Heart right ventricle (tissue), 16 donors: ENCODE measurements around the gene FOXG1. TPM values are rescaled to one million over a fixed set of nuclear protein-coding genes. Genes with fewer than 3 reads are reported as not detected.

Source experiments
- ATAC-seq, 8 donors: fragments of 200-7000 bp; cut with Tn5 transposase; one replicate each; pipeline ENCODE4 v1.9.1; 2020; ENCODE audit warnings: mild to moderate bottlenecking in 8 of 8, moderate library complexity in 8 of 8, moderate number of reproducible peaks in 1 of 8
- DNase-seq, 2 donors: peaks; one replicate each; pipeline ENCODE4 v3.0.0-alpha.2; 2020
- H3K27ac ChIP-seq, 10 donors: fragments of 200-600 bp; sonication (generic) in 2 of 10; one replicate each; pipeline versions ENCODE4 v1.5.0 to v1.8.0; 2020 to 2022; ENCODE audit warnings: mild to moderate bottlenecking in 3 of 10
- H3K27me3 ChIP-seq, 7 donors: fragments of 200-600 bp; one replicate each; pipeline ENCODE4 v1.8.0; 2021 to 2022; ENCODE audit warnings: mild to moderate bottlenecking in 2 of 7
- H3K36me3 ChIP-seq, 9 donors: fragments of 200-600 bp; sonication (generic) in 1 of 9; one replicate each; pipeline versions ENCODE4 v1.5.0 to v1.8.0; 2020 to 2022; ENCODE audit warnings: mild to moderate bottlenecking in 2 of 9
- H3K4me1 ChIP-seq, 9 donors: fragments of 200-600 bp; sonication (generic) in 1 of 9; one replicate each; pipeline versions ENCODE4 v1.5.0 to v1.8.0; 2020 to 2022; ENCODE audit warnings: mild to moderate bottlenecking in 4 of 9
- H3K4me3 ChIP-seq, 10 donors: fragments of 200-600 bp; sonication (generic) in 2 of 10; one replicate each; pipeline versions ENCODE4 v1.5.0 to v1.8.0; 2020 to 2022; ENCODE audit warnings: mild to moderate bottlenecking in 7 of 10, moderate library complexity in 2 of 10
- H3K9me3 ChIP-seq, 11 donors: fragments of 200-600 bp in 10 of 11; sonication (generic) in 2 of 11; one replicate each; pipeline versions ENCODE4 v1.5.0 to v1.8.0; 2013 to 2022; ENCODE audit warnings: mild to moderate bottlenecking in 2 of 11, control low read depth in 1 of 11, moderate library complexity in 1 of 11
- WGBS, 2 donors: extraction: QIAGEN DNeasy Blood & Tissue Kit; methylation state at CpG; one replicate each; pipeline ENCODE4 v1.1.7; 2013; ENCODE audit warnings: inconsistent platforms in 1 of 2; 5-methylcytosine and 5-hydroxymethylcytosine counted together
- intact Hi-C, 10 donors: fragments of 100-400 bp; cut with DNase I; formaldehyde crosslinking; loops; one replicate each; pipeline versions ENCODE4 v1.11.1 to v1.14.2; 2022
- polyA plus RNA-seq, 2 donors: library from polyadenylated mRNA; stranded (reverse); fragments of 200-250 nt; gene quantifications; one replicate each; pipeline ENCODE4 v1.2.3, GENCODE V29; 2013
- total RNA-seq, 10 donors: library from RNA; stranded (reverse); fragmentation: NEBNext Ultra II Directional in 3 of 10; extraction: Animal tissue kit (Norgen Biotek cat#: 25700) in 3 of 10; gene quantifications; one replicate each; pipeline versions ENCODE4 v1.2.1 to v1.2.4, GENCODE V29; 2021 to 2023
- TF ChIP-seq, protein P1 (sequence below), 9 donors: fragments of 200-600 bp; sonication (generic) in 2 of 9; IDR thresholded peaks; one replicate each; pipeline versions ENCODE4 v1.5.0 to v1.8.0; 2021 to 2022; ENCODE audit warnings: antibody characterized with exemption in 9 of 9, mild to moderate bottlenecking in 5 of 9, moderate library complexity in 1 of 9
- donor health status: Arrhythmogenic right ventricular cardiomyopathy.
- donor health status: ischemic (EF 13 %, LVEDD 7.1; RV severe dilation, severe dysfunction).
- donor health status: healthy with polysubstance abuse.
- donor health status: DM: no; HTN: yes; CAD: no.
- donor health status: DM: no; HTN: no; CAD: no.
- donor health status: ischemic (EF 25% LVEDD 6.9; RV normal size, moderate dysfunction).
- donor health status: ischemic (EF 25% LVEDD 5.7; RV mildly dilated, moderate dysfunction).
- donor health status: healthy.
- donor health status: DM: yes; HTN: yes; CAD: no.
- donor health status: Ischemic cardiomyopathy.
- donor health status: ischemic (EF 35%, LVEDD 5.7; RV mildly dilated, moderate dysfunction).
- donor health status: nonischemic (EF 11% LVEDD 7.7; RV severe dilation, severe dysfunction).
- donor health status: DM: yes; HTN: yes; CAD: no.
- donor health status: PGD.
- donor health status: ischemic (EF 29% LVEDD 5.4; RV normal size, mild dysfunction).
- donor health status: nonischemic (EF 23%, LVEDD 6.1; RV moderate dilation, normal function).

The FOXG1 gene
- total and polyA plus RNA-seq, 12 donors: not detected

DNA sequence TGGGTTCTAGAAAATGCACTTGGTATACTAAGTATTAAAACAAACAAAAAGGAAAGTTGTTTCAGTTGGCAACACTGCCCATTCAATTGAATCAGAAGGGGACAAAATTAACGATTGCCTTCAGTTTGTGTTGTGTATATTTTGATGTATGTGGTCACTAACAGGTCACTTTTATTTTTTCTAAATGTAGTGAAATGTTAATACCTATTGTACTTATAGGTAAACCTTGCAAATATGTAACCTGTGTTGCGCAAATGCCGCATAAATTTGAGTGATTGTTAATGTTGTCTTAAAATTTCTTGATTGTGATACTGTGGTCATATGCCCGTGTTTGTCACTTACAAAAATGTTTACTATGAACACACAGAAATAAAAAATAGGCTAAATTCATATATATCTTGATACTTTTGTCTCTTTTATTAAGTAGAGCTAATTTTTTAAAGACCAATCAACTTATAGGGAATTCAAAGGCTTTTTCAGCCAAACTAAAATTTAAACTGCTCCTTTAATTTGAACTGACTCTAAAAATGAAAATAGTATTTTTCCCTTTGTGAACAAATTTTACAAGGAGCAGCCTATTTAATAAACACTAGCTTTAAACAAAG, 2.8 kb downstream of the FOXG1 start:
- WGBS, 2 donors: 24 to 27% methylated on average over 4 of the region's 4 CpGs
- Histone ChIP-seq H3K4me3 (no peak overlapping the region), H3K27ac (no peak overlapping the region), H3K9me3 (peaks cover 0 to 7% (median 0%) of the 10 kb centered on the region in 11 donors), H3K36me3 (no peaks in the 10 kb centered on the region), H3K4me1 (peaks cover 0 to 18% (median 12%) of the 10 kb centered on the region in 9 donors), H3K27me3 (peaks cover 14 to 97% (median 94%) of the 10 kb centered on the region in 7 donors)
- TF ChIP-seq, protein P1, sequence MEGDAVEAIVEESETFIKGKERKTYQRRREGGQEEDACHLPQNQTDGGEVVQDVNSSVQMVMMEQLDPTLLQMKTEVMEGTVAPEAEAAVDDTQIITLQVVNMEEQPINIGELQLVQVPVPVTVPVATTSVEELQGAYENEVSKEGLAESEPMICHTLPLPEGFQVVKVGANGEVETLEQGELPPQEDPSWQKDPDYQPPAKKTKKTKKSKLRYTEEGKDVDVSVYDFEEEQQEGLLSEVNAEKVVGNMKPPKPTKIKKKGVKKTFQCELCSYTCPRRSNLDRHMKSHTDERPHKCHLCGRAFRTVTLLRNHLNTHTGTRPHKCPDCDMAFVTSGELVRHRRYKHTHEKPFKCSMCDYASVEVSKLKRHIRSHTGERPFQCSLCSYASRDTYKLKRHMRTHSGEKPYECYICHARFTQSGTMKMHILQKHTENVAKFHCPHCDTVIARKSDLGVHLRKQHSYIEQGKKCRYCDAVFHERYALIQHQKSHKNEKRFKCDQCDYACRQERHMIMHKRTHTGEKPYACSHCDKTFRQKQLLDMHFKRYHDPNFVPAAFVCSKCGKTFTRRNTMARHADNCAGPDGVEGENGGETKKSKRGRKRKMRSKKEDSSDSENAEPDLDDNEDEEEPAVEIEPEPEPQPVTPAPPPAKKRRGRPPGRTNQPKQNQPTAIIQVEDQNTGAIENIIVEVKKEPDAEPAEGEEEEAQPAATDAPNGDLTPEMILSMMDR (IDR thresholded peaks at IDR 0.05): no peak
- DNase-seq (no peak), ATAC-seq (no peak)
- intact Hi-C loops: no loop called here

DNA sequence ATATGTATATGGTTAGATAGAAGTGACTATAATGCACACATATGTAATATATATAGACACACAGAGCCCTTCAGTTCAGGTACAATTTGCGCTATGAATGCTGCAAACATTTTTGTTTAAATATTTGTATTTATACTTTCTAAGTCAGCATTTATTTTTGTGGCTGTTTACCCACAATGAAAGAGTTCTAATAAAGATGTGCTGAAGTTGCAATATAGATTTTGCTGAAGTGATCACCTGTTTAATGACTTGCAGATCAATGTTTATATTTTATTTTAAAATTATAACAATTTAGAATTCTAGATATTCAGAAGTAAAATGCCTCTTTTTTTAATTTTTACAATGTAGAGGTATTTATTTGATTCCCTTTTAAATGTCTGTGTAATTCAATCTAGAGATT, 3.5 kb downstream of the FOXG1 start:
- 29 to 38% methylated on average over 1 of the region's 1 CpG for WGBS, 2 donors
- peaks cover 17 to 97% (median 94%) of the 10 kb centered on the region in 7 donors for H3K27me3 ChIP-seq
- peaks cover 0 to 18% (median 12%) of the 10 kb centered on the region in 9 donors for H3K4me1 ChIP-seq
- H3K9me3 ChIP-seq: peaks cover 0 to 7% (median 0%) of the 10 kb centered on the region in 11 donors
- TF ChIP-seq, protein P1 (IDR thresholded peaks at IDR 0.05): no peak
- no peak overlapping the region for H3K27ac ChIP-seq
- no peak overlapping the region for H3K4me3 ChIP-seq
- DNase-seq (no peak), ATAC-seq (no peak)
- no peaks in the 10 kb centered on the region for H3K36me3 ChIP-seq
- intact Hi-C loops: no loop called here

DNA sequence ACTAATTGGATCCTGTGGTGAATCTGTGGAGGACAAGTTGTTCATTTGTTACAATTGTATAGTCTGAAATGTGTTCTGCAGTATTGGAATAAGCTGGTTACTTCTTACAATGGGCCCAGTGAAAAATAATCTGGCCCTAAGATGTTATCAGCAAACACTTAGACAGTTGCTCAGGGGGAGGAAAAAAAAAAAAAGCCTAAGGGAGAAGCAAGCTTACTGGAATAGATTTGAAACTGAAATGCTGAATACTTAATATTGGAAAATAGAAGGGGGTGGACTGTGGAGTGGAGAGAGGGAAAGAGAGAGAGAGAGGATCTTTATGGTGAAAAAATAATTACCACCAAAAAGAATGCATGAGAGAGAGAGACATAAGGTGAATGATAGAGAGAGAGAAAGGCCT, 4.0 kb downstream of the FOXG1 start:
- intact Hi-C loops: no loop called here
- Histone ChIP-seq H3K4me1 (peaks cover 0 to 12% (median 9%) of the 10 kb centered on the region in 9 donors), H3K27ac (no peak overlapping the region), H3K9me3 (peaks cover 0 to 7% (median 0%) of the 10 kb centered on the region in 11 donors), H3K4me3 (no peak overlapping the region), H3K36me3 (no peaks in the 10 kb centered on the region), H3K27me3 (peaks cover 17 to 97% (median 94%) of the 10 kb centered on the region in 7 donors)
- TF ChIP-seq, protein P1 (IDR thresholded peaks at IDR 0.05): no peak
- DNase-seq: no peak
- no peak for ATAC-seq

DNA sequence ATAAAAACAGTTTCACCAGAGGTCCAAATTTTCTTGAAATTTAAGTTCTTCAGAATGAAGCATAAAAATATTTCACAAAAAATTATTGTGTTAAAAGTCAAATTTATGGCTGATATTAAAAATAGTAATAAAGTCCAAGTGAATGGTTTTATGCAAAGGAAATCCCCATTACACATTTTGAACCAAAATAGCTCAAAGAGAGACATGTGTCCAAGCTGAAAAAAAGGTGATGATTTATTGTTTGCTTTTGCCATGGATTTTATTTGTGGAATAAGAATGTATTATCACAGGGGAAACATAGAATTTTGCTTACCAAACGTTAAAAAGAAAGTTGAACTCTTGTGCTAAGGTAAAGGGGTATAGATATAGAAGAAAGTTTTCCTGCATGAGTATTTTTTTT, 4.6 kb downstream of the FOXG1 start:
- ATAC-seq (no peak), DNase-seq (no peak)
- Histone ChIP-seq H3K4me3 (no peak overlapping the region), H3K27ac (no peak overlapping the region), H3K4me1 (peaks cover 0 to 7% (median 5%) of the 10 kb centered on the region in 9 donors), H3K9me3 (peaks cover 0 to 7% (median 0%) of the 10 kb centered on the region in 11 donors), H3K27me3 (peaks cover 17 to 97% (median 94%) of the 10 kb centered on the region in 7 donors), H3K36me3 (no peaks in the 10 kb centered on the region)
- intact Hi-C loops: no loop called here
- TF ChIP-seq, protein P1 (IDR thresholded peaks at IDR 0.05): no peak
- WGBS, 2 donors: 0 to 1% methylated on average over 1 of the region's 1 CpG
